NT2/D1 (cell line): Measurements from ENCODE around the gene NOP53.

Experiments
- YY1 ChIP-seq: IDR thresholded peaks from 2 replicates; pipeline ENCODE4 v1.6.1; 2011; ENCODE audit not compliant: insufficient read length, insufficient read depth
- ZNF274 ChIP-seq: IDR thresholded peaks from 2 replicates; pipeline ENCODE4 v1.6.1; 2011; ENCODE audit warnings: mild to moderate bottlenecking, low read depth, low read length

DNA sequence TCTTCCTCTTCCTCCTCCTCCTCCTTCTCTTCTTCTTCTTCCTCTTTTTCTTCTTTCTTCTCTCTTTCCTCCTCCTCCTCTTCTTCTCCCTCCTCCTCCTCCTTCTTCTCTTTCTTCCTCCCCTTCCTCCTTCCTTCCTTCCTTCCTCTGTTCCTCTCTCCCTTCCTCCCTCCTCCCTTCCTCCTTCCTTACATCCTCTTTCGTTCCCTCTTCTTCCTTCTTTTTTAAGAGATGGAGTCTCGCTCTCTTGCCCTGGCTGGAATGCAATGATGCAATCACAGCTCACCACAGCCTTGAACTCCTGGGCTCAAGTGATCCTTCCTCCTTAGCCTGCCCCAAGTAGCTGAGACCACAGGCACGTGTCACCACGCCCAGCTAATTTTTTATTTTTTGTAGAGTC is 18.9 kb upstream of the NOP53 start:
- no peak for TF ChIP-seq YY1
- TF ChIP-seq ZNF274 = no peak
